HEK293 (cell line): Measurements from ENCODE around the gene CLIC3.

Experiments
- CTCF ChIA-PET: fragments of 350-600 bp; formaldehyde crosslinking; extraction: SDS; loops from one replicate; lab custom pipeline; 2021; ENCODE audit warnings: antibody characterized with exemption; lab: Yijun Ruan, JAX
- POLR2A ChIA-PET: fragments of 300-600 bp; formaldehyde crosslinking; extraction: SDS; loops from one replicate; lab custom pipeline; 2020; ENCODE audit warnings: antibody characterized with exemption, inconsistent platforms; lab: Yijun Ruan, JAX
- H3K27ac ChIP-seq: fragments of 200-500 bp; sonication (Bioruptor generic); 2 replicates; pipeline ENCODE4 v1.5.1; 2014; ENCODE audit warnings: low read depth, low read length, control low read depth, inconsistent platforms; ENCODE audit errors: extremely low read depth
- H3K36me3 ChIP-seq, 2 experiments: fragments of 200-500 bp in 1 of 2; sonication (Bioruptor generic) in 1 of 2; 1 replicate in 1 of 2; 2 replicates in 1 of 2; pipeline ENCODE4 v1.5.1; 2014 to 2017; ENCODE audit warnings: inconsistent platforms in 2 of 2, low read length in 2 of 2; ENCODE audit not compliant: control insufficient read depth in 2 of 2, insufficient read depth in 1 of 2
- H3K4me1 ChIP-seq: fragments of 200-500 bp; sonication (Bioruptor generic); 2 replicates; pipeline ENCODE4 v1.5.1; 2014; ENCODE audit warnings: mild to moderate bottlenecking, low read length, inconsistent platforms; ENCODE audit not compliant: control insufficient read depth, insufficient read depth
- H3K4me3 ChIP-seq: 2 replicates; pipeline ENCODE4 v1.5.1; 2011; ENCODE audit warnings: low read depth, mild to moderate bottlenecking, control low read depth, low read length, moderate library complexity
- H3K9me3 ChIP-seq: fragments of 200-500 bp; sonication (Bioruptor generic); 2 replicates; pipeline ENCODE4 v1.5.1; 2014; ENCODE audit warnings: low read depth, low read length, inconsistent platforms; ENCODE audit not compliant: control insufficient read depth, insufficient read depth
- IKZF3 ChIP-seq: fragments of 450-650 bp; IDR thresholded peaks from 2 replicates; pipeline ENCODE4 v1.5.0; 2018; ENCODE audit warnings: missing biosample characterization, mild to moderate bottlenecking, missing genetic modification characterization, moderate library complexity
- KLF1 ChIP-seq: fragments of 450-650 bp; formaldehyde crosslinking; IDR thresholded peaks from 2 replicates; pipeline ENCODE4 v1.5.1; 2016; ENCODE audit warnings: missing biosample characterization, missing genetic modification characterization
- KLF10 ChIP-seq: fragments of 450-650 bp; IDR thresholded peaks from 2 replicates; pipeline ENCODE4 v1.5.1; 2018; ENCODE audit warnings: missing biosample characterization, mild to moderate bottlenecking, missing genetic modification characterization
- KLF8 ChIP-seq: fragments of 450-650 bp; formaldehyde crosslinking; IDR thresholded peaks from 2 replicates; pipeline ENCODE4 v1.5.1; 2016; ENCODE audit warnings: missing biosample characterization, missing genetic modification characterization
- ZFHX2 ChIP-seq: fragments of 450-650 bp; formaldehyde crosslinking; conservative IDR thresholded peaks from 2 replicates; pipeline ENCODE4 v1.5.1; 2016; ENCODE audit warnings: missing biosample characterization, missing genetic modification characterization
- ZFP37 ChIP-seq: fragments of 450-650 bp; formaldehyde crosslinking; IDR thresholded peaks from 2 replicates; pipeline ENCODE4 v1.5.1; 2016; ENCODE audit warnings: missing biosample characterization, missing genetic modification characterization
- ZIC2 ChIP-seq: fragments of 450-650 bp; formaldehyde crosslinking; IDR thresholded peaks from 2 replicates; pipeline ENCODE4 v1.5.1; 2016; ENCODE audit warnings: missing biosample characterization, missing genetic modification characterization
- ZNF16 ChIP-seq: fragments of 450-650 bp; formaldehyde crosslinking; IDR thresholded peaks from 2 replicates; pipeline ENCODE4 v1.5.1; 2016; ENCODE audit warnings: low read depth, missing biosample characterization, missing genetic modification characterization
- ZNF433 ChIP-seq: fragments of 450-650 bp; formaldehyde crosslinking; IDR thresholded peaks from 2 replicates; pipeline ENCODE4 v1.5.1; 2016; ENCODE audit warnings: missing biosample characterization, missing genetic modification characterization, low read depth
- ZNF549 ChIP-seq: fragments of 450-650 bp; IDR thresholded peaks from 2 replicates; pipeline ENCODE4 v1.5.1; 2018; ENCODE audit warnings: missing biosample characterization, missing genetic modification characterization, mild to moderate bottlenecking, inconsistent platforms, moderate library complexity
- ZNF561 ChIP-seq: fragments of 450-650 bp; IDR thresholded peaks from 2 replicates; pipeline ENCODE4 v1.5.1; 2018; ENCODE audit warnings: missing biosample characterization, missing genetic modification characterization, borderline replicate concordance
- ZNF600 ChIP-seq: fragments of 450-650 bp; formaldehyde crosslinking; IDR thresholded peaks from 2 replicates; pipeline ENCODE4 v1.5.1; 2016; ENCODE audit warnings: missing biosample characterization, missing genetic modification characterization
- ZNF654 ChIP-seq: fragments of 450-650 bp; formaldehyde crosslinking; IDR thresholded peaks from 2 replicates; pipeline ENCODE4 v1.5.1; 2016; ENCODE audit warnings: low read depth, missing biosample characterization, missing genetic modification characterization
- ZNF747 ChIP-seq: fragments of 450-650 bp; formaldehyde crosslinking; IDR thresholded peaks from 2 replicates; pipeline ENCODE4 v1.5.1; 2016; ENCODE audit warnings: missing biosample characterization, missing genetic modification characterization
- TF ChIP-seq, protein P1 (sequence below): fragments of 450-650 bp; formaldehyde crosslinking; IDR thresholded peaks from 2 replicates; pipeline ENCODE4 v1.5.1; 2016; ENCODE audit warnings: missing biosample characterization, missing genetic modification characterization

Gene CLIC3

DNA sequence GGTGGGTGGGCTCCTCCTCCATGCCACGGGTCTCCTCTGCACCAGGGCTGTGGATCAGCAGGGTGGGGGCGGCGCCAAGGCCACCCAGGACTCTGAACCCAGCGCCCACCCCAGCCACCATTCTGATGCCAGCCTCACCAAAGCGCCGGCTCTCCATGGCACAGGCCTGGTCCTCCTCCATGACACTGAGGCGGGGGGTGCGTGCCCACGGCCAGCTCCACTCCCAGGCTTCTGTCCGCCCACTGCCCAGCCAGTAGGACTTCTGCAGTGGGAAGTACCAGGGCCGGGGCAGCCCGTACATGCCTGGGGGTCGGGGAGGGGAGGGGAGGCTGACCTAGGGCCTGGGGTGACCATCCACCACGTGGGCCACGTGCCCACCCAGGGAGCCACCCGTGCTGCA lies 20.1 kb upstream of the CLIC3 start:
- no peaks in the 10 kb centered on the region for H3K9me3 ChIP-seq
- no peak overlapping the region for H3K4me3 ChIP-seq
- ChIA-PET CTCF (interaction anchor here (0.6 to 1.8 kb wide), 3 partner anchors 13 to 106 kb away, joined by 3 to 4 read pairs (median 3); no protein-coding TSS in a partner anchor), POLR2A (no interaction called here)
- no peak for TF ChIP-seq IKZF3 (tag by site-specific recombination)
- peak; percentile 37; the same call in 1 of the 2 replicates for TF ChIP-seq ZFHX2 (tag by site-specific recombination)
- TF ChIP-seq, all 188 proteins: peak for 1
- Histone ChIP-seq H3K36me3 (peaks cover 0 to 58% of the 10 kb centered on the region in 2 experiments; a peak in 1 of 3 replicates), H3K27ac (no peak overlapping the region), H3K4me1 (no peaks in the 10 kb centered on the region)

DNA sequence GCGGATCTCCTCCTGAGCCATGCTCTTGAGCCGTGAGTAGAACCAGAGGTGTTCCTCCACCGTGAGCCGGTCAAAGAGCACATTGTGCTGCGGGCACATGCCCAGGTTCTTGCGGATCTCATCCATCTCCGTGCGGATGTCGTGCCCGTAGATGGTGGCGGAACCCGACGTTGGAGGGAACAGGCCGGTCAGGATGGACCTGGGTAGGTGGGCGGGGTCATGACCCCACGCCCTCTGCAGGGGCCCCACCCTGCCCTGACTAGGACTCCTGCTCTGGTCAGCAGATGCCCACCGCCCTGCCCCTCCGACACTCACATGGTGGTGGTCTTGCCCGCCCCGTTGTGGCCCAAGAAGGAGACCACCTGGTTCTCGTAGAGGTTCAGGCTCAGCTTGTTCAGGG lies 19.6 kb upstream of the CLIC3 start:
- ChIA-PET CTCF (interaction anchor here (0.6 to 1.8 kb wide), 4 partner anchors 10 to 105 kb away, joined by 3 to 6 read pairs (median 4); no protein-coding TSS in a partner anchor), POLR2A (no interaction called here)
- Histone ChIP-seq H3K9me3 (no peaks in the 10 kb centered on the region), H3K27ac (no peak overlapping the region), H3K4me1 (no peaks in the 10 kb centered on the region), H3K36me3 (peaks cover 0 to 59% of the 10 kb centered on the region in 2 experiments; a peak in 1 of 3 replicates), H3K4me3 (no peak overlapping the region)
- TF ChIP-seq ZNF600, result no peak
- no peak for TF ChIP-seq ZNF561 (tag by site-specific recombination)
- no peak for TF ChIP-seq KLF10 (tag by site-specific recombination)
- no peak for TF ChIP-seq ZNF433 (tag by site-specific recombination)
- TF ChIP-seq ZFP37, result no peak
- TF ChIP-seq KLF1 (tag by site-specific recombination), result peak; percentile 65; the same call in 1 of the 2 replicates
- no peak for TF ChIP-seq ZNF16 (tag by site-specific recombination)
- no peak for TF ChIP-seq ZNF747
- 0 out of 2 replicates have a peak, but pooled peaks have one; percentile 16 for TF ChIP-seq KLF8 (tag by site-specific recombination)

DNA sequence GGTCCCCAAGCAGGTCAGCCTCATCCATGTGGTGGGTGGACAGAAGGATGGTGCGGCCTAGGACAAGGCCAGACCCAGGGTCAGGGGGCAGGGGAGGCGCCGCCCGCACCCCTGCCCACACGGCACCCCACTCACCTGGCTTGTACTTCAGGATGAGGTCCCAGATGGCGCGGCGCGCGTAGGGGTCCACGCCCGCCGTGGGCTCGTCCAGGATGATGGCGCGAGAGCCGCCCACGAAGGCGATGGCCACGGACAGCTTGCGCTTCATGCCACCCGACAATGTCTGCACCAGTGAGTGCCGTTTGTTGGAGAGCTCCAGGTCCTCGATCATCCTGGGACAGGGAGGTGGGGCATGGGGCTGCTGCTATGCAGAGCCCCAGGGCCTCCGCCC lies 19.2 kb upstream of the CLIC3 start:
- TF ChIP-seq ZFHX2 (tag by site-specific recombination), result peak; percentile 49
- TF ChIP-seq ZNF549 (tag by site-specific recombination), result no peak
- TF ChIP-seq, protein P1, sequence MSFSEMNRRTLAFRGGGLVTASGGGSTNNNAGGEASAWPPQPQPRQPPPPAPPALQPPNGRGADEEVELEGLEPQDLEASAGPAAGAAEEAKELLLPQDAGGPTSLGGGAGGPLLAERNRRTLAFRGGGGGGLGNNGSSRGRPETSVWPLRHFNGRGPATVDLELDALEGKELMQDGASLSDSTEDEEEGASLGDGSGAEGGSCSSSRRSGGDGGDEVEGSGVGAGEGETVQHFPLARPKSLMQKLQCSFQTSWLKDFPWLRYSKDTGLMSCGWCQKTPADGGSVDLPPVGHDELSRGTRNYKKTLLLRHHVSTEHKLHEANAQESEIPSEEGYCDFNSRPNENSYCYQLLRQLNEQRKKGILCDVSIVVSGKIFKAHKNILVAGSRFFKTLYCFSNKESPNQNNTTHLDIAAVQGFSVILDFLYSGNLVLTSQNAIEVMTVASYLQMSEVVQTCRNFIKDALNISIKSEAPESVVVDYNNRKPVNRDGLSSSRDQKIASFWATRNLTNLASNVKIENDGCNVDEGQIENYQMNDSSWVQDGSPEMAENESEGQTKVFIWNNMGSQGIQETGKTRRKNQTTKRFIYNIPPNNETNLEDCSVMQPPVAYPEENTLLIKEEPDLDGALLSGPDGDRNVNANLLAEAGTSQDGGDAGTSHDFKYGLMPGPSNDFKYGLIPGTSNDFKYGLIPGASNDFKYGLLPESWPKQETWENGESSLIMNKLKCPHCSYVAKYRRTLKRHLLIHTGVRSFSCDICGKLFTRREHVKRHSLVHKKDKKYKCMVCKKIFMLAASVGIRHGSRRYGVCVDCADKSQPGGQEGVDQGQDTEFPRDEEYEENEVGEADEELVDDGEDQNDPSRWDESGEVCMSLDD (tag by site-specific recombination), result no peak
- H3K27ac ChIP-seq, result no peak overlapping the region
- peaks cover 0 to 58% of the 10 kb centered on the region in 2 experiments; a peak in 1 of 3 replicates for H3K36me3 ChIP-seq
- ChIA-PET POLR2A (interaction anchor here (1.0 kb wide), 1 partner anchor 19 kb away, joined by 4 read pairs; the partner anchor contains the start of gene CLIC3), CTCF (interaction anchor here (0.6 to 1.8 kb wide), 4 partner anchors 11 to 105 kb away, joined by 3 to 6 read pairs (median 4); no protein-coding TSS in a partner anchor)
- no peaks in the 10 kb centered on the region for H3K4me1 ChIP-seq
- H3K9me3 ChIP-seq, result no peaks in the 10 kb centered on the region
- no peak overlapping the region for H3K4me3 ChIP-seq

DNA sequence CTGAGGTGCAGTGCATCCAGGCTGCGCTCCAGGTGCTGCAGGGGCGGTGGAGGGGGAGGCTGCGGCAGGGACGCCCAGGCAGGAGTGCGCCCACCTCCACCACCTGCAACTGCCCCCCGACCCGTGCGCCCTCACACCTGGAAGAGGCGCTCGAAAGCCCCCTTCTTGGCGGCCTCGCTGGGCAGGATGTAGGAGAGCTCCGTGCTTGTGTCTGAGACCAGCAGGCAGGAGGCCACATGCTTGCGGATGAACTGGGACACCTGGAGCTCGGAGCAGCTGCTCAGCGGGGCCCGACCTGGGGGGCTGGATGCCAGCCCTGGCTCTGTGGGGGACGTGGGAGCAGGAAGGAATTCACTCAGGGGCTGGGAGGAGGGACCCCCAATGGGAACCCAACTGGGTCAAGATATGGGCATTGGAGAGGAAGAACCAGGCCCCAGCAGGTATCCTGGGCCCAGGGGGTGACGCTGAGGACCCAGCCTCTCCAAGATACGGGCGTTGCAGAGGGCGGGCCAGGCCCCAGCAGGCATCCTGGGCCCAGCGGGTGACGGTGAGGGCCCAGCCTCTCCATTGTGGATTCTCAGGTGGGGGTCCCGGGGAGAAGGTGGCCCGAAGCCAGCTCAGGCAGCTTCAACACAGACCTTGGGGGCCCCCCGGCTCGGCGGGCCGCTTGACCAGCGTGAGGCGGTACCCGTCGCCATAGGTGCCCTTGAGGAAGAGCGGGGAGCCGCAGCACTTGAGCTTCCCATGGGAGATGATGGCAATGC lies 18.6 kb upstream of the CLIC3 start:
- Histone ChIP-seq H3K36me3 (peaks cover 0 to 59% of the 10 kb centered on the region in 2 experiments; a peak in 1 of 3 replicates), H3K27ac (no peak overlapping the region), H3K9me3 (no peaks in the 10 kb centered on the region), H3K4me3 (no peak overlapping the region), H3K4me1 (no peaks in the 10 kb centered on the region)
- TF ChIP-seq ZIC2 (tag by site-specific recombination) (peak; percentile 83), ZNF654 (tag by site-specific recombination) (no peak)
- ChIA-PET POLR2A (interaction anchor here (1.0 kb wide), 1 partner anchor 19 kb away, joined by 4 read pairs; the partner anchor contains the start of gene CLIC3), CTCF (interaction anchor here (0.7 to 1.8 kb wide), 4 partner anchors 12 to 120 kb away, joined by 3 to 6 read pairs (median 4); no protein-coding TSS in a partner anchor)
